Measurements from ENCODE around the gene OGA.
"Not testable (repeated sequence)": the region's sequence is repeated elsewhere in the genome, so short reads cannot be mapped to it uniquely, and the experiment has no call there.

- TF ChIP-seq ZFP37 (tag by site-specific recombination; IDR thresholded peaks at IDR 0.05); ZNF274 (IDR thresholded peaks at IDR 0.05; ENCODE audit: low read length); ZNF274 (tag by site-specific recombination; IDR thresholded peaks at IDR 0.05; ENCODE audit: borderline replicate concordance); YY1 (tag by site-specific recombination; IDR thresholded peaks at IDR 0.05); MZF1 (tag by site-specific recombination; IDR thresholded peaks at IDR 0.05; ENCODE audit: borderline replicate concordance); ZBTB17 (tag by site-specific recombination; IDR thresholded peaks at IDR 0.05); ZNF580 (tag by site-specific recombination; IDR thresholded peaks at IDR 0.05); TCF7L2 (IDR thresholded peaks at IDR 0.05; ENCODE audit: borderline replicate concordance, low read depth, low read length); CTCF (tag by site-specific recombination; IDR thresholded peaks at IDR 0.05); MYNN (tag by site-specific recombination; IDR thresholded peaks at IDR 0.05; ENCODE audit: borderline replicate concordance); ZNF350 (tag by site-specific recombination; IDR thresholded peaks at IDR 0.05); PBX3 (CRISPR knock-in tag; IDR thresholded peaks at IDR 0.05); ZBTB11 (tag by site-specific recombination; conservative IDR thresholded peaks at IDR 0.05; ENCODE audit: low read depth): not testable (repeated sequence)
Measured at GRCh38 chr10:101789231-101789630, 29.0 kb downstream of the OGA start.
